ENCODE results near the gene HCST.
A peak's percentile ranks its signal among the peaks of the same experiment; 100 is the strongest.

Gene HCST

GRCh38 chr19:35903550-35904179 lies 1.3 kb downstream of the HCST start (continued):
- TF ChIP-seq ZNF560 (tag by site-specific recombination; IDR thresholded peaks at IDR 0.05; ENCODE audit: borderline replicate concordance) (no peak), ZNF580 (tag by site-specific recombination; IDR thresholded peaks at IDR 0.05) (no peak), EGR2 (tag by site-specific recombination; IDR thresholded peaks at IDR 0.05; ENCODE audit: low read depth) (peak; percentile 98), ZNF488 (tag by site-specific recombination; IDR thresholded peaks at IDR 0.05) (no peak), ZFP37 (tag by site-specific recombination; IDR thresholded peaks at IDR 0.05) (no peak), ZSCAN18 (tag by site-specific recombination; IDR thresholded peaks at IDR 0.05) (no peak), ZBTB44 (tag by site-specific recombination; IDR thresholded peaks at IDR 0.05) (no peak; the same call in 1 of the 2 replicates), FEZF1 (tag by site-specific recombination; IDR thresholded peaks at IDR 0.05) (0 out of 2 replicates have a peak, but pooled peaks have one; percentile 5), PRDM10 (tag by site-specific recombination; IDR thresholded peaks at IDR 0.05) (peak; percentile 93), ZNF792 (tag by site-specific recombination; IDR thresholded peaks at IDR 0.05) (no peak), ZNF146 (tag by site-specific recombination; IDR thresholded peaks at IDR 0.05) (no peak), SALL2 (tag by site-specific recombination; IDR thresholded peaks at IDR 0.05; ENCODE audit: borderline replicate concordance) (no peak), ZBTB1 (tag by site-specific recombination; IDR thresholded peaks at IDR 0.05) (no peak), ZNF433 (tag by site-specific recombination; IDR thresholded peaks at IDR 0.05; ENCODE audit: low read depth) (no peak), ZNF394 (tag by site-specific recombination; IDR thresholded peaks at IDR 0.05; ENCODE audit: borderline replicate concordance) (no peak), KLF1 (tag by site-specific recombination; IDR thresholded peaks at IDR 0.05) (peak; percentile 100), ZNF624 (tag by site-specific recombination; IDR thresholded peaks at IDR 0.05) (no peak), ZNF548 (tag by site-specific recombination; IDR thresholded peaks at IDR 0.05) (no peak), ZXDB (tag by site-specific recombination; IDR thresholded peaks at IDR 0.05) (peak; percentile 94), GLIS2 (tag by site-specific recombination; IDR thresholded peaks at IDR 0.05) (peak; percentile 98), REST (tag by site-specific recombination; IDR thresholded peaks at IDR 0.05) (0 out of 2 replicates have a peak, but pooled peaks have one; percentile 21), ZNF311 (tag by site-specific recombination; IDR thresholded peaks at IDR 0.05; ENCODE audit: borderline replicate concordance) (no peak), ZNF768 (tag by site-specific recombination; IDR thresholded peaks at IDR 0.05) (no peak), ZNF248 (tag by site-specific recombination; IDR thresholded peaks at IDR 0.05) (no peak), ZNF155 (tag by site-specific recombination; IDR thresholded peaks at IDR 0.05) (no peak)

Data from HEK293 (cell line).